Spinal cord (tissue), 10 donors: ENCODE data around the gene TWNK. TPM values are rescaled to one million over a fixed set of nuclear protein-coding genes. Genes with fewer than 3 reads are reported as not detected.

Experiments used
- DNase-seq, 6 donors: peaks; one replicate each; pipeline versions ENCODE4 v3.0.0 to v3.0.0-alpha.2; 2013 to 2015; ENCODE audit warnings: low spot score in 6 of 6, low read depth in 4 of 6
- H3K27ac ChIP-seq: one replicate; pipeline ENCODE4 v1.5.1; 2013; ENCODE audit warnings: low read depth, low read length, control low read depth
- H3K27me3 ChIP-seq: one replicate; pipeline ENCODE4 v1.6.1; 2013; ENCODE audit warnings: low read length; ENCODE audit not compliant: control insufficient read depth, insufficient read depth
- H3K36me3 ChIP-seq: one replicate; pipeline ENCODE4 v1.6.1; 2013; ENCODE audit warnings: low read length; ENCODE audit not compliant: control insufficient read depth, insufficient read depth
- H3K4me1 ChIP-seq: one replicate; pipeline ENCODE4 v1.6.1; 2013; ENCODE audit warnings: low read length; ENCODE audit not compliant: control insufficient read depth, insufficient read depth
- H3K4me3 ChIP-seq: one replicate; pipeline ENCODE4 v1.5.1; 2013; ENCODE audit warnings: low read depth, low read length, control low read depth
- H3K9me3 ChIP-seq: one replicate; pipeline ENCODE4 v1.6.1; 2013; ENCODE audit warnings: low read length; ENCODE audit not compliant: control insufficient read depth, insufficient read depth
- WGBS: methylation state at CpG from one replicate; pipeline ENCODE4 v1.1.5; 2013; ENCODE audit warnings: missing lambda C conversion rate; ENCODE audit not compliant: insufficient coverage; 5-methylcytosine and 5-hydroxymethylcytosine counted together
- polyA plus RNA-seq, 2 donors: library from polyadenylated mRNA; unstranded; fragments of 120-200 nt; gene quantifications; one replicate each; pipeline ENCODE4 v1.2.1, GENCODE V29; 2013; ENCODE audit not compliant: insufficient read length in 2 of 2
- total RNA-seq, 2 donors: library from RNA; depleted of rRNA in 1 of 2; stranded (reverse); fragments of 120-200 nt in 1 of 2; fragments of >200 nt in 1 of 2; gene quantifications; one replicate each; pipeline versions ENCODE4 v1.2.3 to v1.2.4, GENCODE V29; 2013 to 2014
- donor health status: healthy.

TWNK gene
- total and polyA plus RNA-seq, 4 donors: 4.8 to 10.2 (median 7.5) TPM

DNA sequence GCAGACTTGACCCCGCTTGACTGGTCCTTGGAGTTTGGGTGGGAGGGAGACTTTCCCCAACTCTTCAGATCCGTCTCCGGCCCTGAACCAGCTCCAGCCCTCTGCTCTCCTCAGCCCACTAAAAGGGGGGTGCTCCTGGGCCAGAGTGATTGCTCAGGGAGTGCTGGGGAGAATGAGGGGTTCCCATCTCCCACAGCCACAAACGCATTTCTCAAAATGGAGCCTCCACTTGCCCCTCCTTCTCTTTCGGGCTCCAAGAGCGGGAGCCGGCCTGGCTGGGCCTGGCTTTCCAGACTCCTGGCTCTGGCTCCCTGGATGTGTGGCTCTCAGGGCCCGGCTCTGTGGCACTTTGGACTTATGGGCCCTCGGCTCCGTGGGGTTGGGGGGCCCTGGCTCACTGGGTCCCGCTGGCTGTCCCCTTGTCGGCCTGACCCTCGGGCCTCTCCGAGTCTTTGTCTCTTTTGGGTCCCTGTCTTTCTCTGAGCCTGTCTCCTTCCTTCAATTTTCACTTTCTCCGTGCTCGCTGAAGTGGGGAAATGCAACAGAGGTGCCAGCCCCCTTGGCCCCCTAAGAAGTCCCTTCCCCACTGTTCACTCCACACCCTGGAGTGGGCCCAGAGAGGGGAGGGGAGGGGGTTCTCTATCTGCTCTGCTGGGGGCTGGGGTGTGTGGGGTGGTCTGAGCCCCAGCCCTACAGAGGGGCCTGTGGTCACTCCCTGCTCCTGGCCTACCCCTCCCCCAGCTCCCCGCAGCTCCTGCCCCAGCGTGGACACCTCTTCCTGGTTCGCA lies 13.0 kb downstream of the TWNK start:
- Histone ChIP-seq H3K27me3 (peaks cover 7% of the 10 kb centered on the region), H3K4me1 (peaks cover 62% of the 10 kb centered on the region), H3K27ac (peak overlapping the region; percentile 95), H3K4me3 (peak overlapping the region; percentile 79), H3K9me3 (no peaks in the 10 kb centered on the region), H3K36me3 (peaks cover 32% of the 10 kb centered on the region)
- 4% methylated on average over 10 of the region's 19 CpGs for WGBS
- DNase-seq: peak in 2 of 6 donors; percentile 64 to 70

DNA sequence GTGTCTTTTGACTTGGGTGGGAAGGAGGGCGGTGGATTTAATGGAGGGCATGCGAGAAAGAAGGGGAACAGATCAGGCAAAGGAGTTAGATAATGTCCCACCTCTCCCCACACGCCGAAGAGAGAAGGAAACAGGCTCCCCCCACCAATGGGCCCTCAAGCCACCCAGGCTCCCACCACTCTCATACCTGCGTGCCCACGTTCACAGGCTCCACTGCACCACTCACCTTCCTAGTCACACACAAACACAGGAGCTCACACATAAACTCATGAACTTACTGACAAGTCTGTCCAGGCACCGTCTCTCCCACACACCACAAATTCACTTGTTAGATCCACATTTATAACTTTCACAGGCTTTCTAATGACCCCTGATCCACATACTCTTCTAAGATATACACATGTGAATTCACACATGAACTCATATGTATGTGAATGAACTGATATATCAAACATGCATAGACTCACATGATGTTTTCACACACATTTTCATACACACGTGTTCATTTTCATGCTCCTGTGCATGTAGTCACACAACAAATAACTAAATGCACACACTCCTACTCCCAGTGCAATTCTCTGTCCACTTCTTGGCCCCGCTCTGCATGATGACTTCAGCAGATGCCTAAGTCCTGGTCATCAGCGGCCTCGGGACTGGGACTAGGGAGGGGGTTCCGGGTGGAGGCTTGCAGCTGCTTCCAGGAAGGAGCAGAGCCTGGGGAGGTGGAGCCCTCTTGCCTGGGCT lies 13.7 kb downstream of the TWNK start:
- H3K4me3 ChIP-seq: peak overlapping the region; percentile 79
- H3K36me3 ChIP-seq: peaks cover 39% of the 10 kb centered on the region
- WGBS: 34% methylated on average over 7 of the region's 12 CpGs
- no peaks in the 10 kb centered on the region for H3K9me3 ChIP-seq
- peak in 1 of 6 donors; percentile 71 for DNase-seq
- H3K27me3 ChIP-seq: peaks cover 7% of the 10 kb centered on the region
- peaks cover 64% of the 10 kb centered on the region for H3K4me1 ChIP-seq
- H3K27ac ChIP-seq: peak overlapping the region; percentile 95

DNA sequence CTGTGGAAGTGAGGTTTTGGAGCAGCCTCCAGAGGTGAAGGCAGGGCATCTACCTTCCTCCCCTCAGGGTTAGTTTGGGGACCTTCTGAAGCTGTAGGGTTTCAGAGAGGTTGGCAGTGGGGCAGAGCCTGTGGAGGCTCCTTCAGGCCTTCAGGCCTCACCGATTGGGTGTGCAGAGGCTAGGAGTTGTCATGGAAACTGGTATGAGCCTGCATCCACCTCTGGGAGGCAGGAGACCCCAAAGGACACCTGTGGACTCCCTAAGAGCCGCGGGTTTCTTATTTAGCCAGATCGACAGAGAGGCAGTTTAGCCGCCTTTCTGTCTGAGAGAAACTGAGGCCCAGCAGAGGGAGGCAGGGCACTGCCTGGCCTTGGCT lies 14.3 kb downstream of the TWNK start:
- peaks cover 64% of the 10 kb centered on the region for H3K4me1 ChIP-seq
- H3K4me3 ChIP-seq: no peak overlapping the region
- no peak for DNase-seq
- H3K27ac ChIP-seq: peak overlapping the region; percentile 95
- no peaks in the 10 kb centered on the region for H3K9me3 ChIP-seq
- peaks cover 45% of the 10 kb centered on the region for H3K36me3 ChIP-seq
- WGBS: 46% methylated on average over 5 of the region's 5 CpGs
- H3K27me3 ChIP-seq: peaks cover 4% of the 10 kb centered on the region

DNA sequence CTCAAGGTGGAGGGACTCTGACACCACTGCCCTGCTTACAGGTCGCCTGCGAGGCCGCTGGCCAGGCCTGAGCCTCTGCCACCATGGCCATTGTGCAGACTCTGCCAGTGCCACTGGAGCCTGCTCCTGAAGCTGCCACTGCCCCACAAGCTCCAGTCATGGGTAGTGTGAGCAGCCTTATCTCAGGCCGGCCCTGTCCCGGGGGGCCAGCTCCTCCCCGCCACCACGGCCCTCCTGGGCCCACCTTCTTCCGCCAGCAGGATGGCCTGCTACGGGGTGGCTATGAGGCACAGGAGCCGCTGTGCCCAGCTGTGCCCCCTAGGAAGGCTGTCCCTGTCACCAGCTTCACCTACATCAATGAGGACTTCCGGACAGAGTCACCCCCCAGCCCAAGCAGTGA lies 15.1 kb downstream of the TWNK start:
- no peak overlapping the region for H3K4me3 ChIP-seq
- H3K4me1 ChIP-seq: peaks cover 64% of the 10 kb centered on the region
- no peak overlapping the region for H3K27ac ChIP-seq

DNA sequence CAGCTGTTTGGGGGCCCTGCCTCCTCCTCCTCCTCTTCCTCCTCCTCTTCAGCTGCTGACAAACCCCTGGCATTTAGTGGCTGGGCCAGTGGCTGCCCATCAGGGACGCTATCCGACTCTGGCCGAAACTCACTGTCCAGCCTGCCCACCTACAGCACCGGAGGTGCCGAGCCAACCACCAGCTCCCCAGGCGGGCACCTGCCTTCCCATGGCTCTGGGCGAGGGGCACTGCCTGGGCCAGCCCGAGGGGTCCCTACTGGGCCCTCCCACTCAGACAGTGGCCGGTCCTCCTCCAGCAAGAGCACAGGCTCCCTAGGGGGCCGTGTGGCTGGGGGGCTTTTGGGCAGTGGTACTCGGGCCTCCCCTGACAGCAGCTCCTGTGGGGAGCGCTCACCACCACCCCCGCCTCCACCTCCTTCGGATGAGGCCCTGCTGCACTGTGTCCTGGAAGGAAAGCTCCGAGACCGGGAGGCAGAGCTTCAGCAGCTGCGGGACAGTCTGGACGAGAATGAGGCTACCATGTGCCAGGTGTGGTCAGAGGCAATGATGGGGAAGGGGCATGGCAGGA lies 16.4 kb downstream of the TWNK start:
- 96% methylated on average over 17 of the region's 18 CpGs for WGBS
- peaks cover 62% of the 10 kb centered on the region for H3K4me1 ChIP-seq
- DNase-seq: no peak

More for the DNA sequence above, 15.1 kb downstream of the TWNK start:
- H3K27me3 ChIP-seq: no peaks in the 10 kb centered on the region
- DNase-seq: no peak
- 96% methylated on average over 10 of the region's 11 CpGs for WGBS
- no peaks in the 10 kb centered on the region for H3K9me3 ChIP-seq
- H3K36me3 ChIP-seq: peaks cover 53% of the 10 kb centered on the region

DNA sequence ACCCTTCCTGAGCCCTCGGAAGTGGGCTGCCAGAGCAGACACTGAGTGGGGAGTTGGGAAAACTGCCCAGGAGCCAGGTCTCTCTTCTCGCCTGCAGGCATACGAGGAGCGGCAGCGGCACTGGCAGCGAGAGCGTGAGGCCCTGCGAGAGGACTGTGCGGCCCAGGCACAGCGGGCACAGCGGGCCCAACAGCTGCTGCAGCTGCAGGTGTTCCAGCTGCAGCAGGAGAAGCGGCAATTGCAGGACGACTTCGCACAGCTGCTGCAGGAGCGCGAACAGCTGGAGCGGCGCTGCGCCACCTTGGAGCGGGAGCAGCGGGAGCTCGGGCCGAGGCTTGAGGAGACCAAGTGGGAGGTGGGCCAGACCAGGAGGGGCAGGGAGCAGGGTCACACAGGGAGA lies 18.0 kb downstream of the TWNK start:
- H3K27me3 ChIP-seq: no peaks in the 10 kb centered on the region
- H3K4me1 ChIP-seq: peaks cover 58% of the 10 kb centered on the region
- peak in 1 of 6 donors; percentile 53 for DNase-seq
- H3K27ac ChIP-seq: no peak overlapping the region
- no peak overlapping the region for H3K4me3 ChIP-seq
- no peaks in the 10 kb centered on the region for H3K9me3 ChIP-seq
- peaks cover 61% of the 10 kb centered on the region for H3K36me3 ChIP-seq
- 82% methylated on average over 23 of the region's 23 CpGs for WGBS

More for the DNA sequence above, 16.4 kb downstream of the TWNK start:
- Histone ChIP-seq H3K9me3 (no peaks in the 10 kb centered on the region), H3K27me3 (no peaks in the 10 kb centered on the region), H3K27ac (no peak overlapping the region), H3K4me3 (no peak overlapping the region), H3K36me3 (peaks cover 60% of the 10 kb centered on the region)

DNA sequence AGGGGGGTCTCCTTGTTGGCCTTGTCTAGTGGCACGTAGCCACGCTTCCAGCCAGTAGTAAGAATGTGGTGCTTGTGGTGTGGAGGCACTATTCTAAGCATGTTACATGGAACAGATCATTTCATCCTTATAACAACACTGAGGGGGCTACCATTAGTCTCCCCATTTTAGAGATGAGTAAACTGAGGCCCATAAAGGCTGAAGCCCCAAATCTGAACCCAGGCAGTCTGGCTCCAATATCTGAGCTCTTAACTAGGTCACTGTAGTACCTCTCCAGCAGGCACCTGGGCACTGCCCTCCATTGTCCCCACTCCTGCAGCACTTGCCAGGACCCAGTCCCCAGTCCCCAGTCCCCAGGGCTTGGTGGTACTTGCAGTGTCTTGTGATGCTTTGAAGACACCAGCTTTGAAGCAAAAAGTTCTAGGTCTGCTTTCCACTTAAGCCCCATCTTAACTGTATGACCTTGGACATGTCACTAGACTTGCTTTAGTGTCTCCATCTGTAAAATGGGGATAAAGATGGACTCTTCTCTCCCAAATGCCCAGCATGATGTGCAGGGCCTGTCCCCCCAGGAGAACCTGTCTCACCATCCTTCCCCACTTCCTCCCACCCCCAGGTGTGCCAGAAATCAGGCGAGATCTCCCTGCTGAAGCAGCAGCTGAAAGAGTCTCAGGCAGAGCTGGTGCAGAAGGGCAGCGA lies 18.7 kb downstream of the TWNK start:
- peaks cover 61% of the 10 kb centered on the region for H3K36me3 ChIP-seq
- no peak for DNase-seq
- peaks cover 51% of the 10 kb centered on the region for H3K4me1 ChIP-seq
- H3K27me3 ChIP-seq: no peaks in the 10 kb centered on the region
- H3K27ac ChIP-seq: no peak overlapping the region
- H3K4me3 ChIP-seq: no peak overlapping the region
- WGBS: 88% methylated on average over 2 of the region's 4 CpGs
- H3K9me3 ChIP-seq: no peaks in the 10 kb centered on the region

DNA sequence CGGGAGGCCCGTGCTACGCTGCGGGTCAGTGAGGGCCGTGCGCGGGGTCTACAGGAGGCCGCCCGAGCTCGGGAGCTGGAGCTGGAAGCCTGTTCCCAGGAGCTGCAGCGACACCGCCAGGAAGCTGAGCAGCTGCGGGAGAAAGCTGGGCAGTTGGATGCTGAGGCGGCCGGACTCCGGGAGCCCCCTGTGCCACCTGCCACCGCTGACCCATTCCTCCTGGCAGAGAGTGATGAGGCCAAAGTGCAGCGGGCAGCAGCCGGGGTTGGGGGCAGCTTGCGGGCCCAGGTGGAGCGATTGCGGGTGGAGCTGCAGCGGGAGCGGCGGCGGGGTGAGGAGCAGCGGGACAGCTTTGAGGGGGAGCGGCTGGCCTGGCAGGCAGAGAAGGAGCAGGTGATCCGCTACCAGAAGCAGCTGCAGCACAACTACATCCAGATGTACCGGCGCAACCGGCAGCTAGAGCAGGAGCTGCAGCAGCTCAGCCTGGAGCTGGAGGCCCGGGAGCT lies 19.3 kb downstream of the TWNK start:
- H3K27me3 ChIP-seq: no peaks in the 10 kb centered on the region
- H3K27ac ChIP-seq: no peak overlapping the region
- H3K4me3 ChIP-seq: no peak overlapping the region
- H3K9me3 ChIP-seq: no peaks in the 10 kb centered on the region
- DNase-seq: no peak
- peaks cover 46% of the 10 kb centered on the region for H3K4me1 ChIP-seq
- 70% methylated on average over 33 of the region's 33 CpGs for WGBS
- peaks cover 61% of the 10 kb centered on the region for H3K36me3 ChIP-seq

DNA sequence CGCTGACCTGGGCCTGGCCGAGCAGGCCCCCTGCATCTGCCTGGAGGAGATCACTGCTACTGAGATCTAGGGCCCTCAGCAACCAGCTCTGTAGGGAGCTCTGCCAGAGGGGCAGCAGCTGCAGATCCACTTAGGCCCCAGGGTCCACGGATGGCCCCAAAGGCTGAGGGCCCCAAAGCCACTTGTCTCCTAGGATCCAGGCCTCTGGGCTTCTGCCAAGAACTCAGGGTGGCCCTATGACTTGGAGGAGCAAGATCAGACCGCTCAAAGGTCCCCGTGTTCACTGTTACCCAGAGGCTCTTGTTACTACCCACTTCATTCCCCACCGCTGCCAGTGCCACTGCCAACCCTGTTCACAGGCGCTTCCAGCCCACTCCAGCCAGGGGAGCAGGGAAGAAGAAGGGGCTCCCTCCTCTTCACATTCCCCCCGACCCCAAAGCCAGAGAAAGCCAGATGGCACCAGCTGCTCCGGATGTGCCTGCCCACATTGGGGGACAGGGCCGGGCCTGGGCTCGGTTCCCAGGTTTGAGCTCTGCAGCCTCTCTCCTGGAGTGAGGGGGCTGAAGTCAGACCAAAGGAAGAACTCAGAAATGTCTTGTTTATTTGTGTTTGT lies 19.9 kb downstream of the TWNK start:
- Histone ChIP-seq H3K4me1 (peaks cover 41% of the 10 kb centered on the region), H3K27ac (peak overlapping the region; percentile 29), H3K27me3 (no peaks in the 10 kb centered on the region), H3K36me3 (peaks cover 59% of the 10 kb centered on the region), H3K4me3 (no peak overlapping the region), H3K9me3 (no peaks in the 10 kb centered on the region)
- DNase-seq: no peak
- WGBS: 44% methylated on average over 9 of the region's 11 CpGs
